HL-60/S4 treated with phorbol 12-myristate 13-acetate at 8.2 ng/mL for 4 days and 3 days (cell line): ENCODE data around the gene REXO4.
"Not testable (repeated sequence)": the region's sequence is repeated elsewhere in the genome, so short reads cannot be mapped to it uniquely, and the experiment has no call there.

Experiments used
- in situ Hi-C: fragments of 300-500 bp; cut with MboI; formaldehyde crosslinking; loops from 2 replicates; pipeline ENCODE4 v1.15.0; 2022; ENCODE audit warnings: low sequenced_read_pairs

The REXO4 gene

GRCh38 chr9:133421615-133422542, 4.1 kb upstream of the REXO4 start, which contains the start of gene ADAMTS13:
Gene ADAMTS13, plus strand, starts transcription at chr9:133422367. Its CDS starts 77 bp downstream, at chr9:133422444.
- in situ Hi-C loops, result no loop called here

DNA sequence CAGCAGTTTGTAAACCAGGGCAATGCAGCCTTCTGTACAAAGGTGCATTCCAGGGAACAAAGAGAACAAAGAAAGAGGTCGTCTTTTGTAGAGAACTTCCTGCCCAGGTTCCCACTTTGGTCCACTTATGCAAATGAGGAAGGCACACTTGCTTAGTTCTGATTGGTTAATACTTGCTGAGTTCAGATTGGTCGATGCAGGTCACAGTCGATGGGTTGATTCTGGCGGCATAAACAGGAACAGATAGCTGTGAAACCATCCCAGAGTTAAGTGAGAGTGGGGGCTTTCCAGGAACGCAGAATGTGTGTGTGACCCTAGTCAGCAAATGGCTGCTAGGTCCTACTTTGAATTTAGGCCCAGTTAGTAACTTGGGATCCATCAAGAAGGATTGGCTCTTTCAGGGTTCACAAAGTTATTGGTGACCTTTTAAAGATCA, 2.6 kb upstream of the REXO4 start:
- in situ Hi-C loops, result no loop called here

GRCh38 chr9:133419005-133419404, 1.2 kb upstream of the REXO4 start:
- in situ Hi-C loops, result no loop called here

- in situ Hi-C loops, result no loop called here
Measured at GRCh38 chr9:133415170-133415569, 2.6 kb downstream of the REXO4 start.

- in situ Hi-C loops, result no loop called here
Measured at GRCh38 chr9:133408042-133408441, 9.8 kb downstream of the REXO4 start.

- in situ Hi-C loops, result no loop called here
Measured at GRCh38 chr9:133406480-133407307, 11.1 kb downstream of the REXO4 start.

- in situ Hi-C loops, result no loop called here
Measured at GRCh38 chr9:133405508-133406438, 12.0 kb downstream of the REXO4 start.

DNA sequence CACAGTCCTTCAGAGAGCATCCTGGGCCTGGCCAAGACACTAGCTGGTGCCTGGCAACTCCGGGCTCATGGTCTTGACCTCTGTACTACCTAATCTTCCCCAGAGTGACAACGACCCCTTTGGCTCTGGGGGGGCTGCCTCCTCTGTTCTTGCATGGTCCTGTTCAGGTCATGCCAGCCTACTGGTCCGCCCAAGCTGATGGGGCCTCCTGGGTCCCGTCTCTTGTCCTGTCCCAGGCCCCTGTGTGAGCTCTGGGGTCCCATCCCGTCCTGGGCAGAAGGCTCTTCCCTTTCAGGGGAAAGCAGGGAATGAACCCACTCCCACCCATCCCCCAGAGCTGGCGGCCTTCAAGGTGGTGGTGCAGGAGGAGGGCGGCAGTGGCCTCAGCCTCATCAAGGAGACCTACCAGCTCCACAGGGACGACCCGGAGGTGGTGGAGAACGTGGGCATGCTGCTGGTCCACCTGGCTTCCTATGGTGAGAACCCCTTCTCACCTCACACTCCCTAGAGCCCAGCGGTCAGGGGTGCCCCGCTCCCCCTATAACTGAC, 13.3 kb downstream of the REXO4 start:
- in situ Hi-C loops, result no loop called here

DNA sequence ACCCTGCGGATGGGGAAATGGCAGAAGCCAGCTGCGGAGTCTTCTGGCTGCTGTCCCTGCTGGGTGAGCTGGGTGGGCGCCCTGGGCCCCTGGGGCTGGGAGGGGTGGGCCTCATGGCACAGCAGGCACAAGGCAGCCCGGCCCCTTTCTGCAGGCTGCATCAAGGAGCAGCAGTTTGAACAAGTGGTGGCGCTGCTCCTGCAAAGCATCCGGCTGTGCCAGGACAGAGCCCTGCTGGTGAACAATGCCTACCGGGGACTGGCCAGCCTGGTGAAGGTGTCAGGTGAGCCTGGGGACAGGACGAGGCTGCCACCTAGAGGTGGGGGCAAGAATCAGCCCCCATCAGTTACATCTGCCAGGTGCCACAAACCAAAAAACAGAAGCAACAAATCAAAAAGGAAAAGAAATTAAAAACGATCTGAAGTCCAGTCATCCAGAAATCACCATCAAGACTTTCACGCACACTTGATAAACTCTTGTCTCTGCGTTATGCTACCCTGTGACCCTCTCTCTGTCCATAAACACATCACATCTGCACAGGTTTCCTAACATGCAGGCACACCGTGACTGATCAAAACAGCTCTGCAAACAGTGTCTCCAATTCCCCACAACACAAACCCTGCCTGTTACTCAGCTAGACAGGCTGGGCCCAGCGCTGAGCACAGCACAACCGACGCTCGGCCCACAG, 13.9 kb downstream of the REXO4 start:
- in situ Hi-C loops, result no loop called here

GRCh38 chr9:133402689-133403088, 15.1 kb downstream of the REXO4 start:
- in situ Hi-C loops, result no loop called here

DNA sequence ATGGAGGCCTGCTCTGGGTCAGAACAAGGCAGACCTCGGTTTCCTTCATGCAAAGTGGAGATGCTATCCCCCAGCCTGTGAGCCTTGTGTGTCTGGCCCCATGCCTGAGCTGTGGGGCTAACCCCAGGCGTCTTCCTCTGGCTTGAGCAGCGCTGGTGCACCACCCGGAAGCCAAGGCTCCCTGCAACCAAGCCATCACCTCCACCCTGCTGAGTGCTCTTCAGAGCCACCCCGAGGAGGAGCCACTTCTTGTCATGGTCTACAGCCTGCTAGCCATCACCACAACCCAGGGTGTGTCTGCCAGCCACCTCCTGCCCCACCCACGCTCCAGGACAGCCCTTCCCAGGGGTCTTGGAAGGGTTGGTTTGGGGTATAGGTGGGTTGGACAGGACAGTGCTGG, 16.2 kb downstream of the REXO4 start:
- in situ Hi-C loops, result no loop called here

GRCh38 chr9:133400292-133400691, 17.5 kb downstream of the REXO4 start:
- in situ Hi-C loops, result no loop called here

DNA sequence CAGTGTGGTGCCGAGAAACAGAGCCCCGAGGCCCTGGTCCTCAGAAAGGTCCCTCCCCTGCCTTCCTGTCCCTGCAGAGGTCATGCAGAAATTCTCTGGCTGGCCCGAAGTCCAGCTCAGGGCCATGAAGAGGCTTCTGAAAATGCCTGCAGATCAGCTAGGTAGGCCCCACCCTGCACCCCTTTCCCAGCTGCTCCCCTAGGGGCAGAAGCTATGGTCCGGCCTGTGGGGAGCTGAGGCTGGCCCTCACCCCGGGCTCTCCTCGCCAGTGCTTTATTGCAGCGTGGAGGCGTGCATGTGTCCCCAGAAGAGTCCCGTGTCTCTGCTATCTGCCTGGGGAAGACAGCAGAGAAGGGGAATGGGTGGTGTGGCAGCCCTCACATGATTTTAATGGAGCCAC, 19.9 kb downstream of the REXO4 start:
- in situ Hi-C loops, result no loop called here

GRCh38 chr9:133397370-133397769, 20.4 kb downstream of the REXO4 start:
- in situ Hi-C loops, result no loop called here

DNA sequence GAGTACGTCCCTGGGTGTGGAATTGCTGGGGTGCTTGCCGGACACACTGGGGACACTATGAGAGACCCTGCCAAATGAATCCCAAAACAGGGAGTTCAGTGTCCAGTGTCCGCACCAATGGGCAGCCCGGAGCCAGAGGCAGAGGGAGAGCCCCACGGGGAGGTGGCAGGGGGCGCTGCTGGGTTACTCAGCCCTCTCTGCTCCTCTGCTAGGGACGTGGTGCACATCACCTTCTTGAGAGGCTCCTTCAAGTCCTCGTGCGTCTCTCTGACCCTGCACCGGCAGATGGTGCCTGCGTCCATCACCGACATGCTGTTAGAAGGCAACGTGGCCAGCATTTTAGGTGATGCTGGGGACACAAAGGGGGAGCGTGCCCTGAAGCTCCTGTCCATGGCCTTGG, 20.9 kb downstream of the REXO4 start:
- in situ Hi-C loops, result no loop called here

DNA sequence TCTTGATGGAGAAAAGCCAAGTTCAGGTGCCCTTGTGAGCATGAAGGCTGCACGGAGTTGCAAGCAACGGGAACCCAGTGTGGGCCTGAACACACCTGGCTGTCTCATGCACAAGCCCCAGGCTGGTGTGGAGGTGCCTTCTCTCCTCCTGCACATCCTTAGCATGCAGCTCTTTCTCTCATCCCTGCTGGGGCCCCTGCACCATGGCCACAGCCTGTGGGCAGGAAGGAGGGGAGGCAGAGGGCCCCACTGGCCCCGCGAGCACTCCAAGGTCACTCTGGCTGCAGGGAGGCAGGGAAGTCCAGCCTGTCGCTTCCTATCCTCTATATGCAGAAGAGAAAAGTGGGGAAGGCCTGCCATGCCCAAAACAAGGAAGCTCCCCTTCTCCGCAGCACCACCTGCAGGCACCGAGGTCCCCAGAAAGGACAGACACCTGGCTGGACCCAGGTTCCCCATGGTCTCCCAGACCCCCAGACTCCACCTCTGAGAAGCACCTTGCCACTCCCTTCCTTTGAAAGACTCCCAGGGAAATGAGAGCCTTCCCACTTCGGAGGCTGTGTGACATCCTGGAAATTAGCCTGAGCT, 23.0 kb downstream of the REXO4 start:
- in situ Hi-C loops, result no loop called here

GRCh38 chr9:133393399-133393798, 24.4 kb downstream of the REXO4 start:
- in situ Hi-C loops, result no loop called here

DNA sequence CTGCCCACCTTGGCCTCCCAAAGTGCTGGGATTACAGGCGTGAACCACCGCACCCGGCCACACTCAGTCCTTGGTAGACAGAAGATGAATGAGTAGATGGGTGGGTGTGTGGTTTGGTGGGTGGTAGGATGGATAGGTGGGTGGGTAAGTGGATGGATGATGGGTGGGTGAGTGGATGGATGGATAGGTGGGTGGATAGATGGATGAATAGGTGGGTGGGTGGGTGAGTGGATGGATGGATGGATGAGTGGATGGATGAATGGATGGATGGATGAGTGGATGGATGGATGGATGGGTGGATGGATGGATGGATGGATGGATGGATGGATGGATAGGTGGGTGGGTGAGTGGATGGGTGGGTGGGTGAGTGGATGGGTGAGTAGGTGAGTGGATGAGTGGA, 25.5 kb downstream of the REXO4 start:
- in situ Hi-C loops, result not testable (repeated sequence)

GRCh38 chr9:133391449-133391848, 26.4 kb downstream of the REXO4 start:
- in situ Hi-C loops, result not testable (repeated sequence)
